ENCODE data around the gene EFHC1.

EFHC1 gene

DNA sequence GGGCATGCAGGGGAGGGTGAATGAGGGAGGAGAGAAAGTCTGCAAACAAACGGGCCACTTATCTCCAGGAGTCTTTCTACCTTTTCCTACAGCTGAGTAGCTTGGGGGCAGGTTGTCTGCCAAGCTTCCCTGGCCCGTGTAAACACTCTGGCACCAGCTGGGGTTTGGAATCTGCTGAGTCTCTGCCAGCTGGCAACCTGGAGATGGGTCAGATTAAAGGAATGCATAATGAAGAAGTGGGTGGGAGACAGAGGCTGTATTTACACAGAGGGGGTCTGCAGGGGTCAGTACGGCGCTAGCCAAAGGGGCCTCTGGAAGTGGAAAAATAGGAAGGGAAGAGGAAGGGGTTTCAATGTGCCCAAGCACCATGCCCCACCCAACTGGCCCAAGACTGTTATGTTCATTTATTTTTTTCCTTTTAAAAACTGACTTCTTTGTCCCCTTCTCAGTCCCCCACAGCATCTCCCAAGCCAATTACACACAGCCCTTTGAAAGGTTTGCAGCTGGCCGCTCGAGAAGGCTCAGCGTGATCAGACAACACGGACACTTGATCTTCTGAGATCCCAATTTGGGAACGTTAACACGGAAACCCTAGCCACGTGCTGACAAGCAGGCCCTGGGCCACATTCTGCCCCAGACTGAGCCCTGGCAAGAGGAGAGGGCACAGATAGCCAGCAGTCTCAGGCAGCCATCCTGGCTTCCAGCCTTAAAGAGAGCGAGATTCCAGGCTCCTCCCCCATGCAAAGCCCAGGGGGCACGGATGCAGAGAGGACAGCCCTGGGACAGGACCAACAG lies 131.5 kb downstream of the EFHC1 start:
- no peak for DNase-seq (ENCODE audit: extremely low read depth in 1 of 2, low read depth in 1 of 2)

DNA sequence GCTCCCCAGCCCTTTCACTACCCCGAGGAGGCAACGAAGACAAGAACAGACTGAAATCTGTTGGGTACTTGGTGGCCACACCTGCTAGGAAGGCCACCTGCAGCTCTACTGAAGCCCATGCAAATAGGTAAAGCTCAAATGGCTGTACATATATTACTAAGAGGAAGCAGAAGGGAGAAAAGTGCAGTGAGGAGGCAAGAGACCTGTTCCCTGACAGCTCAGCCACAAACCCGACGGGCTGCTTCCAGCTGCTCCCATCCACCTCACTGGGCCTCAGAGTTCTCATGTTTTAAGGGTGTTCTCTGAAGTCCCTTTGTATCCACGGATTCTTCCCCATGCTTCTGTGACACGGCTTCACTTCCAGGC lies 132.1 kb downstream of the EFHC1 start:
- DNase-seq (ENCODE audit: extremely low read depth in 1 of 2, low read depth in 1 of 2), result no peak

DNA sequence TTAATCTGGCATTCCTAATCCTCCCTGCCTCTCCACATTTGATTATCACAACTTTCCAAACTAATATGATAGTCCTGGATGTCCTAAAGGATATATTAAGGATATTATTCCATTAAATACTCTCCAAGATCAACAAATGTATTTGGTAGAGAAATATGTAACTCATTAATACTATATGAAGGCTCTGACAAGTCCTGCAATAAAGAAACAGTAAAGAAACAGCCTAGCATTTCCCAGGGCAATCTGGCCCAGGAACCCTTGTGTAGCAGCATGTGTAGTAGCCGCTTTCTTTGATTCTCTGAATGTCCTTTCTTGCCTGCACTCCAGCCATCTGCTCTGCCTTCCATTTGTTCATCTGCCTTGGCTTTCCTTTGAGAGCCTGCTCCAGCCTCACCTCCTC lies 133.0 kb downstream of the EFHC1 start:
- no peak for DNase-seq (ENCODE audit: extremely low read depth in 1 of 2, low read depth in 1 of 2)

DNA sequence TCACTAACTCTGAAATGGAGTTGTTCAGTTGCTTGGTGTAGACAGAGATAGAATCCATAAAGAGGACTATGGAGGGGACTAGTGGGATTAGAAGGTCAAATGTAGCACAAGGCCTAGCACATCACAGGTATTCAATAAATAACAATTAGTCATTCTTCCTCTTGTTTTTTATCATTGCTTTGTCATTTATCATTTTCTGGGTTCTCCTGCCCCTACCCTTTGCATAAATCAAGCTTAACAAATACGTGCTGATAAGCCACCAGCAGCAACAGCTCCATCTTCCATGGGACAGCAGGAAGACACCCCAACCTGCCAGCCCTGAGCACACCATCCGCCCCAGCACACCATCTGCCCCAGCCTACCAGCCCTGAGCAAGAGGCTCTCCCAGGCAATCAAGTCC lies 133.6 kb downstream of the EFHC1 start:
- DNase-seq (ENCODE audit: extremely low read depth in 1 of 2, low read depth in 1 of 2), result no peak

DNA sequence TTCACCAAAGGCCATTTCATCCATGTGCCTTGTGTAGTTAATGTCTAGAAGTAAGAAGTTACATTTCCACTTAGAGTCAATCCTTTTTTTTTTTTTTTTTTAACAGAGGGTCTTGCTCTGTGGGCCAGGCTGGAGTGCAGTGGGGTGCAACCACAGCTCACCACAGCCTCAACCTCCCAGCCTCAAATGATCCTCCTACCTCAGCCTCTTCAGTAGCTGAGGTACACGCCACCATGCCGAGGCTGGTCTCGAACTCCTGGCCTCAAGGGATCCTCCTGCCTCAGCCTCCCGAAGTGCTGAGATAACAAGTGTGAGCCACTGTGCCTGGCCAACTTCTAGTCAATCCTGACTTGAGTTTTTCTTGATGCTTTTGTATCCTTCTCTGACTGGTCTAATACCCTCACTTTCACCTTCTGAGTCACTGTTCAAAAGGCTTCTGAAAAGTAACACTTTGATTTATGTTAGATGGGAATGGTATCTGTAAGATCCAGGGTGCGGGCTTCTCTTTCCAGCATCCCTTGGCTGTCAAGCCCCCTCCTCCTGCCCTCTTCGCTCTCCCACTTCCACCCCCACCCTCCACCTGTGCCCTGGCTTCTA lies 134.6 kb downstream of the EFHC1 start:
- DNase-seq (ENCODE audit: extremely low read depth in 1 of 2, low read depth in 1 of 2), result no peak

DNA sequence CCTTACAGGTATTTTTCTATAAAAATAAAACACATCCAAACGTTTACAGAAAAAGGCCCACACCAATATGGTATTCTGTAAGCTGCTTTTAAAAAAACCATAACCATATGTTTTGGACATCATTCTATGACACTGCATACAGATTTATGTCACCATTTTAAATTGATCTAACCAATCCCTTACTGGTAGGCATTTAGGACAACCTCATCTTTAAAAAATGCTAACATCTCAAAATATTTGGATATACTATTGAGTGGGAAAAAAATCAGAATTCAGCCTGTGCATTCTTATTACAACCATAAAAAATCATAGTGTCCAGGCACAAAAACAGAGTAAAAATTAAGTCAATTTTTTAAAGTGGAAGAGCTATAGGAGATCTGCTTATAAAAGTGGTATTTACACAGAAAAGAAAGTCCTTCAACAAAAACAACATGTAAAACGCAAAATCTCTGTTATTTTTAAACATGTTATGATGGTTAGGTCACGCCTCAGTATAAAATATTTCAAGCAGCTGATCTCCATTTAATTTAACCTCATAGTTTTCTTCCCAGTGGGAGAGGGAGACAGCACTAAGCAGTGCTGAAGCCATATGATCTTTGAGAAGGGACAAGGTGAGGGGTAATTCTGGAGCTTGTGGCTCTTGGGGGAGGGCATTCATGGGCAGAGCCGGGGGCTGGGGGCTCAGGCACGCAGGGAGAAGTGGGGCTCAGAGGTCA lies 135.5 kb downstream of the EFHC1 start:
- no peak for DNase-seq (ENCODE audit: extremely low read depth in 1 of 2, low read depth in 1 of 2)

DNA sequence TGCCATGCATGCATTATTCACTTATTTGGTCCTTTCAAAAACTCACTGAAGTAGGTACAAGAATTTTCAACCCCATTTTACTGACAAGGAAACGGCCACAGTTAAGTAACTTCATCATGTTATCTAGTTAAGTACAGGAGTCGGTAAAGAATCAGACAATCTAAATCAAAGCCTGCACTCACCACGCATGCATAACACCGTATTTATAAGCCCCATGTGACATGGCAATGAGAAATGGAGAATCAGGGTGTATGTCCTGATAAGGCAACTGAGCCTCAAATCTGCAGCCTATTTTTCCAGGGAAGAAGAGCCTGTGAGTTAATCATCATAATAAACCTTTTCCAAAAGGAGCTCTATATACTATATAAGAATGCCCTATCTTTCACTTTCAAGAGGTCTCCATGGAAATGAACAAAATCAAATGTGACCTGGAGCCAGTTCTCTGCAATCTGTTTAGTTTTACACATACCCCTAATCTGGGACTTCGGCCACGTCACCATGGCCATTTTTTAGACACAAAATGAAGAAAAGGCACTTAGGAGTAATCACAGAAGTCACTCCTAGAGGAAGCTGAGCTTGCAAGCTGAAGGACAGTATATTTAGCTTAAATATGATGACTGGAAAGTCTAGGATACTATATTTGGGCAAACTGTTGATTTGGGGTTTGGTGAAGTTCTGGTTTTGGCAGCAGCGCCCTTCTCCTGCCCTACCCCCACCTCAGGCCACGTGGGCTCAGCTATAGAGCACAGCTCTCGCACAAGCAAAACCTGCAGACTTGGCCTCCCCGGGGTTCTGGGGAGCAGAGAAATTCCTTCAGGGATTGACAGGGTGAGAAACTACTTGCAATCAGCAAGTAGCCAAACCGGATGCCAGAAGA lies 137.5 kb downstream of the EFHC1 start:
- no peak for DNase-seq (ENCODE audit: extremely low read depth in 1 of 2, low read depth in 1 of 2)

DNA sequence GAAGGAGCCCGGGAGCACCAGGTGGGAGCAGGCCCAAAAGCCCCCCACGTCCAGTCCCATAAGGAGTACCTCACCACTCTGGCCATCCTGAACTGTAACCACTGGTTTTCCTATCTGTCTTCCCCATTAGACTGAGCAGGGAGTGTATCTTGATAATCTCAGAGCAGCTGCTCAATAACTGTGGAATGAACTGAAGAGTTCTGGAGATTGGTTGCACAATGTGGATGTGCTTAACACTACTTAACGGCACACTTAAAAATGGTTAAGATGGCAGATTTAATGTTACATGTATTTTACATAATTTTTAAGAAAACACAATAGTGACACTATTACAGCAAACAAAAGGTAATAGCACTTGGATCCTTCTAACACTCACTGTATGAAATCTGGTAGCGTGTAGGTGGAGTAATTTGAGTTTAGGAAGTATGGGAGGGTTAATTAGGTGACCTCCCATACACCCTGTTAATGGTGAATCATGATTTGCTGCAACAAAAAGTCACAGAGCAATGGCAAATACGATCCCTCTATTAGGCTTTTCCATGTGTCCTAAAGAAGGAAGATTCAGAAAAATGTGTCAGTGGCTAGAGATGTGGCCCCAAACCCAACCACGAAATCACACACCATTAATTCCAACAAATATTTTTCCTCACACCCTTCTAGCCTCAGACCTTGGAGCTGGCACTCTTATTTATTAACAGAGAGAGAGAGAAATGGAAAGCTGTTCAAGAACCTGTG lies 138.3 kb downstream of the EFHC1 start:
- DNase-seq (ENCODE audit: extremely low read depth in 1 of 2, low read depth in 1 of 2), result no peak

DNA sequence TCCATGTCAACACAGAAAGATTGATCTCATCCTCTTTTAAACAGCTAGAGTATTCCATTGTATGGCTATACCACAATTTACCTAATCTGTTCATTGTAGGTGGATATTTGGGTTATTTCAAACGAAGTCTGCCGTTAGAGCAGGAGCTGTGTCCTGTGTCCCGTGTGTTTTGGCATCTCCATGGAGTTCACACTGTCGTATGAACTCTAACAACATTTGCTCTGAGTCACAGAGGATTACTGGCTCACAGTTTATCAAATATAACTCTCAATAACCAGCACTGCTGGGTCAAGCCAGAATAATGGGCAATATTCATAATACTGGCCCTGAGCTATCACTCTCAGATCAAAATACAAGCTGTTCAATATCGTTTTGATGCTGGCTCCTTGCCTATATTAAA lies 140.3 kb downstream of the EFHC1 start:
- no peak for DNase-seq (ENCODE audit: extremely low read depth in 1 of 2, low read depth in 1 of 2)

DNA sequence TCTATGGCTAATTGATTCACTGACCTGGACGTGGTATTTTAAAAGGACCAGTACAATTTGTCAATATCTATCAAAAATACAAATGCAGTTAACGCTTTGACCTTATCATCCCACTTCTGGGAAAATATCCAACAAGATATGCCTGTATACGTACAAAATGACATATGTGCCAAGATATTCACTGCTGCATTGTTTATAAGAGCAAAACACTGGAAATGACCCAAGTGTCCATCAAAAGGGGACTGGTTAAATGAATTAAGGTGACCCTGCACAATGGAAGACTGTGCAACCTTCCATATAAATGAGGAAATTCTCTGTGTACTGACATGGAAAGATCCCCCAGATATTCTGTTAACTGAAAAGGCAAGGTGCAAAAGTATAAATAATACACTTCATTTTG lies 142.8 kb downstream of the EFHC1 start:
- no peak for DNase-seq (ENCODE audit: extremely low read depth in 1 of 2, low read depth in 1 of 2)

DNA sequence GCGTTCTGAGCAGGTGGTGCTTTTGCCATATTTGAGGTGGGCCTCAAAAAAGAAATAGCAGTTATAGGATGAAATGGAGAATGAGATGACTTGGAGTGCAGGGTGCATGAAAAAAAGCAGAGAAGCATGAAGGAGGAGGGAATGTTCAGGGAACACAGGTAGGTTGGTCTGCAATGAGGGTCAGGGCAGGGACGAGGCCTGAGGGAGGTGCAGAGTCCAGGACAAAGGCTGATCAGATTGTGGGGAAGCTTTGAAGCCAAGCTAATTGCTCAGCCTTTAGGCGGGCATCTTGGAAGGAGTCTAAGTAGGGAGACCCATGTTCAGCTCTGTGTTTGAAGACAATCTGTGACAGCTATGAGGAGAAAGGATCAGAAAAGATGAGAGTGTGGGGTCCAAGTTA lies 144.7 kb downstream of the EFHC1 start:
- no peak for DNase-seq (ENCODE audit: extremely low read depth in 1 of 2, low read depth in 1 of 2)

DNA sequence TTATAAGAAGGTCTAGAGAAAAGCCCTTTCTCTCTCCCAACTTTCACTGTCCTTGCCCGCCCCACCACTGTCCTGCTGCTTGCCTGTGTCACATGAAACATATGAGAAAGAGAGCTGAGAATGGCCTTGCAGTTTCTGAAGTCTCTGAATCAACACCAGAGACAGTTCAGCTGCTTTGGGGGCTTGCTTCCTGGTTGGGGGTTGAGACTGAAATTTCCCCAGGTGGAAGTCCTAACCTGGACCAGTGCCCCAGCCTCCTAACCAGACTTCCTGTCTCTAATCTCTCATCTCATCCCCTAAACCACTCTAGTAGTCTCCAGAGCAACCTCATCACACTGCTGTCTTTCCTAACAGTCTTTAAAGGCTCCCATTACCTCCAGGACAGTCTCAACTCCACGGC lies 146.1 kb downstream of the EFHC1 start:
- no peak for DNase-seq (ENCODE audit: extremely low read depth in 1 of 2, low read depth in 1 of 2)

DNA sequence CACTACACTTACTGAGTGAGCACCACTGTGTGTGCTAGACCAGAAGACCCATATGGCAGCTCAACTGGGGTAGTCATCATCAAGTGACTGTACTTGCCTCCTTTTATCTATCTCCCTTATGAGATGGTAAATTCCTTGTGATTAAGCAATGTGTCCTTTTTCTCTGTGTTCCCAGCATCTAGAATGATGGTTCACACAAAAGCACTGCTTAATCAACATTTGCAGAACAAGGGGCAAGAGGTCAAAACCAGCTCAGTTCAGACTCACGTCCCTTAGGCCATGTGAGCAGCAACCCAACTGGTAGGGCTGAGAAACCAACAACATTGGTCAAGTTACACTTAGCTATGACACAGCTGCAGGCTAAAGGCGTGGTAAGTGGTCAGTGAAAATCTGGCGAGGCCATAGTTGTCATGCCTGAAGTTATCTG lies 146.7 kb downstream of the EFHC1 start:
- no peak for DNase-seq (ENCODE audit: extremely low read depth in 1 of 2, low read depth in 1 of 2)

DNA sequence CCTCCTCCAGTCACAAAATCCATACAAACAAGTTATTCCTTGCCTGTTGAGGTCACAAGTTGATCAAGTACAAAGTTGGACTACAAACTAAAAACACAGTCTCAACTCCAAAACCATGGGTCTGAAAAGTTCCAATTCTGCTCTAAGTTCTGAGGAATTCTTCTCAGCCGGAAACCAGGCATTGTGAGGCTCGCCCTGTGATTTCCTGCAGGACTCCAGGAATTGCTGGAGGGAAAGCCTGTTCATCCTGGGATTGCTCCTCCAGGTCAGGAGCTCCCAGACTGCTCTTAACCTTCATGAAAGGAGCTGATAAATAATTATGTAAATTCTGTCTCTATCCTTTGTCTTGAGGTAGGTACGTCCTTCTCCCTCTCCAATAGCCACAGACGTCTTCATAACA lies 148.2 kb downstream of the EFHC1 start:
- no peak for DNase-seq (ENCODE audit: extremely low read depth in 1 of 2, low read depth in 1 of 2)

DNA sequence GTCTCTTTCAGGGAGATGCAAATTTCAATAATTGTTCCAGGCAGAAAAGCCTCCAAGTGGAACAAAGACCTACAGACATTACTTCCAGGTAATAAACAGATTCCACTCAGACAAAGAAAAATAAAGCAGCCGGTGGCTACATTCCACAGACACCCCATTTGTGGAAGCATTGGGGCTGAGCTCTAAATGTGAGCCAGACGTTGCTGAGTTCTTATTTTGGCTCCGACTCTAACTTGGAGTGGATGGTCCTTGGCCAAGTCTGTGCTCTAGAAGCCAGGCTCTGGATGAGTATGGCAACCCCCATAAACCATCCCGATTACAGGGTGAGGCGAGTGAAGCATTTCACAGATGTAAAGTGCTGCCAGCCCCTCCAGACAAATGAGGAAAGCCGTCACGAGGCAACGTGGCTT lies 150.2 kb downstream of the EFHC1 start:
- DNase-seq (ENCODE audit: extremely low read depth in 1 of 2, low read depth in 1 of 2), result no peak

DNA sequence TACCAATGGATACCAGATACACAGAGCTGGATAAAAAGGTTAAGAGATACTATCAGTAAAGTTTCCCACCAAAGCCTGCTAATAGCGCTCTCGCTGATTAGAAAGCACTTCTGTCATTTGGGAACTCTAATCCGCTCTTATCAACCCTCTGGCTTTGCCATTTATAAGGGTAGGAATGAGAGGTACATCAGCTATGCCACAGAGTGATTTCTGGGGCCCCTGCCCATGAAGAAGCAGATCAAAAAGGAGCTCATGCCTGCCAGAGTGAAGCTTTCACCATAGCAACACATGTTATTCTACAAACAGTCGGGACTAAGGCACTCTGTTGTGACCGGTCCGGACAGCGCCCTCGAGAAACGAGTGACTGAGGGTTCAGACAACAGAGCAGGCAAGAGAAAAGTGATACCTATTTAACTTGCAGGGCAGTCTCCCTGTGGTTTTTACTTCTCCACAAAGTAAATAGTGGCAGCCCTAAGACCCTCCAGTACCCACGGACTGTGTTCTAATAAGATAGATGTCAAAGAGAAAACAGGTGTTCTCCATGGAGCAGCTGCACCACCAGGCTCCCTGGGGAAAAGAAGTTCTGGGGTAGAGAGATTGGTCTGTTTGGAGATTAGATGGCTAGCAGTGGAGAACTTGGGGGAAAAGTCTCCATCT lies 151.1 kb downstream of the EFHC1 start:
- no peak for DNase-seq (ENCODE audit: extremely low read depth in 1 of 2, low read depth in 1 of 2)

DNA sequence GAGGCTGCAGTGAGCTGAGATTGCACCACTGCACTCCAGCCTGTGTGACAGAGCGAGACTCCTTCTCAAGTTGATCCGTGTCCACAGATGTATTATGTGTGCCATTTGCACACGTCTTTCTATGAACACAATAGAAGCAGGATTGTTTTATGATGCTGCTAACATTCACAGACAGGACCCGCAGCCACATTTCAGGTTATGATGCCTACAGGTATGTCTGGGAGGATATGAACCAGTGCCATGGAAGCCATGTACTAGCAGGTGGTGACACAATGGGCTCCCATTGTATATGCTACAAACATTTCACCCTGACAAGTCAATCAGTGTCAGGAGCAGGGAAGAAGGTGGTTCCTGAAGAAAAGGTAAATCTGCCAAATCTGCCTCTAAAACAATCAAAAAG lies 152.4 kb downstream of the EFHC1 start:
- DNase-seq (ENCODE audit: extremely low read depth in 1 of 2, low read depth in 1 of 2), result no peak

DNA sequence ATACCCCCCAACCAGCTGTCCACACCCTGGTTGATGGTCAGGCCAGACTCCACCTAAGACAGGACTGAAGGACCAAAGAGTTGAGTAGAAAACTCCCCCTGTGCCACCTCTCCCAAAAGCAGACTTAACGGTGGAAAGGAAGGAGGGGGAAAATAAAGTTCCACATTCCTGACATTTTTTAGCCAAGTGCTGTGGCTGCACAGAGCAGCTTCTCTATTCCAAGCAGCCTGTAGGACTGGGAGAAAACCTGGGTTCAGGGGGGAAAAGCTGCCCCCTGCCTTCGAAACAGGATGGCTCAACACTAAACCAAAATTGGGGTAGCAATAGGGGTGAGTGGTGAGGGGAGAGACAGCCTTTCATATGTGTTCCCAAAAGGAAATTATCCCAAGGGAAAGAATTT lies 153.2 kb downstream of the EFHC1 start:
- no peak for DNase-seq (ENCODE audit: extremely low read depth in 1 of 2, low read depth in 1 of 2)

Measured in activated CD8-positive, alpha-beta memory T cell treated with anti-CD3 and anti-CD28 coated beads for 1 hour (primary cell).